AG10803 (cell line): ENCODE data around the gene MFSD1.

ENCODE experiments used
- DNase-seq: peaks from one replicate; pipeline ENCODE4 v3.0.0; 2010; ENCODE audit warnings: low read depth
- H3K4me3 ChIP-seq: 2 replicates; pipeline ENCODE4 v1.5.1; 2011; ENCODE audit warnings: mild to moderate bottlenecking, low read length, control low read depth
- TF ChIP-seq, protein P1 (sequence below): conservative IDR thresholded peaks from 2 replicates; pipeline ENCODE4 v1.5.1; 2011; ENCODE audit warnings: mild to moderate bottlenecking, low read length, control low read depth, inconsistent platforms

Gene MFSD1

DNA sequence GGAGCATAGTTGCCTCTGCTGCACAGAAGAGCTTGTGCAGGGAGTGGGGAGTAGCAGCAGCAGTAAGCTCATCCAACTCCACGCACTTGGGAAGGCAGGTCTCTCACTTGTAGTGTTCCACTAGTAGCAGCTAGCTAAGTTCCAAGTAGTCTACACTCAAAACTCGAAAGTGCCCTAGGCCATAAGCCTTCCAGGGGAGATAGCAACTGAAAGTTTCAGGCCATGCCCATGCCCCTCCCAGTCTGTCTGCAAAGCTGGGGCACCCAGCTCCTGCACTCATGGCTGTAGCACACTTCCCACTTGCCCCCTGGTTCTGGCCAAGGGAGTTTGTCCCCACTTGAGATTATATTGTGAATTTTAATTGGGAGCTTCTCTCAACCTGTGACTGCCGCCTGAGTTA, 57.5 kb downstream of the MFSD1 start:
- H3K4me3 ChIP-seq, result no peak overlapping the region
- TF ChIP-seq, protein P1, sequence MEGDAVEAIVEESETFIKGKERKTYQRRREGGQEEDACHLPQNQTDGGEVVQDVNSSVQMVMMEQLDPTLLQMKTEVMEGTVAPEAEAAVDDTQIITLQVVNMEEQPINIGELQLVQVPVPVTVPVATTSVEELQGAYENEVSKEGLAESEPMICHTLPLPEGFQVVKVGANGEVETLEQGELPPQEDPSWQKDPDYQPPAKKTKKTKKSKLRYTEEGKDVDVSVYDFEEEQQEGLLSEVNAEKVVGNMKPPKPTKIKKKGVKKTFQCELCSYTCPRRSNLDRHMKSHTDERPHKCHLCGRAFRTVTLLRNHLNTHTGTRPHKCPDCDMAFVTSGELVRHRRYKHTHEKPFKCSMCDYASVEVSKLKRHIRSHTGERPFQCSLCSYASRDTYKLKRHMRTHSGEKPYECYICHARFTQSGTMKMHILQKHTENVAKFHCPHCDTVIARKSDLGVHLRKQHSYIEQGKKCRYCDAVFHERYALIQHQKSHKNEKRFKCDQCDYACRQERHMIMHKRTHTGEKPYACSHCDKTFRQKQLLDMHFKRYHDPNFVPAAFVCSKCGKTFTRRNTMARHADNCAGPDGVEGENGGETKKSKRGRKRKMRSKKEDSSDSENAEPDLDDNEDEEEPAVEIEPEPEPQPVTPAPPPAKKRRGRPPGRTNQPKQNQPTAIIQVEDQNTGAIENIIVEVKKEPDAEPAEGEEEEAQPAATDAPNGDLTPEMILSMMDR, result no peak

DNA sequence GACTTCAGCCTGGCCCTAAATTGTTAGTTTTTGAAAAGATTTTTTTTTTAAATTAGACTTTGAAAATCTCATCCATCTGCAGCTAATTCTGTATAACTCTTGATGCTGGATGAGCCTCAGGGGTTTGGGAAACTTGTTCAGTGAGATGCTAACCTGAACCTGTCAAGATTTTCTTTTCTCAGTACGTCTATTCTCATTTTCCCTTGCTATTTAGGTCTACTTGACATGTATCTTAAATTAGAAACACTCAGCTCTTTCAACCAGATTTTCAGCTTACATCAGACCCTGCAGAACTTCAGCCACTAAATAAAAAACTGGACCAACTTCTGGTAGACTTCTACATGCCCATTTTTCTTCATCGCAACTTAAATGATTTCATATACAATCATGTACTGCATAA, 61.4 kb downstream of the MFSD1 start:
- no peak overlapping the region for H3K4me3 ChIP-seq
- TF ChIP-seq, protein P1, result no peak
- DNase-seq, result no peak

More for the DNA sequence above, 57.5 kb downstream of the MFSD1 start:
- no peak for DNase-seq

DNA sequence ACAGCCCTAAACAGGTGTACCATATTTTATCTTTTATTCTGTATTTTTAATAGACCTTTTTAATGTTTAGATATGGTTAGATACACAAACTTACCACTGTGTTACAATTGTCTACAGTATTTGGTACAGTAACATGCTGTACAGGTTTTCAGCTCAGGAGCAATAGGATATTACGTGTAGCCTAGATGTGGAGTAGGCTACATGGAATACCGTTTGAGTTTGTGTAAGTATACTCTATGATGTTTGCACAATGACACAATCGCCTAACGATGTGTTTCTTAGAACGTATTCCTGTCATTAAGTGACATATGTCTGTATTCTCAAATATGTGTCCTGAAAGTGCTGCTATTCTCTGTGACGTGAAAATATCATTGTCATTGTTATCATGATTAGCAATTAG, 62.6 kb downstream of the MFSD1 start:
- no peak overlapping the region for H3K4me3 ChIP-seq
- no peak for DNase-seq
- TF ChIP-seq, protein P1, result no peak

DNA sequence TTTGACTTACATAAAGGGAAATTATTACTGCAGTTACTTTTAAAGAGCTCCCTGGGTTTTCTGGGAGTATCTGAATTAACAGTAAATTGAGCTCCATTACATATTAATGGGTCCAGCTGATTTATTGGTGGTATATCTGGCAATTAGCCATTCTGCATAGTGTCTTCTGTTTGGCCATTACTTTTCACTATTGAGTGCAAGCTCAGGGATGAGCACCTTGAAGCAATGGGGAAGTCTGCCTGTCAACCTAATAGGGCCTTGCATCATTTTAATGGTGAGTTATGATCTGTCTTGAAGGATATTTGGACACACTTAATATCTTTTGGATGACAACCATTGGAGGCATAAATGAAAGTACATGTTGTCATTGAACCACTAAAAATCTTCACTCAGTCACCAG, 73.8 kb downstream of the MFSD1 start:
- TF ChIP-seq, protein P1, result no peak
- H3K4me3 ChIP-seq, result no peak overlapping the region
- no peak for DNase-seq
